Activated T-cell treated with anti-CD3 and anti-CD28 coated beads, Interleukin-2, amount 50 U/mL, for 24 hours (primary cell): ENCODE measurements around the gene SLC25A39.
"Not testable (repeated sequence)": the region's sequence is repeated elsewhere in the genome, so short reads cannot be mapped to it uniquely, and the experiment has no call there.

Experiments used
- DNase-seq: peaks from one replicate; pipeline ENCODE4 v3.0.0-alpha.2; 2020
- H3K27ac Mint-ChIP-seq: 2 replicates; pipeline ENCODE4 v1.8.0; 2020; ENCODE audit warnings: mild to moderate bottlenecking, mixed read lengths
- H3K27me3 Mint-ChIP-seq: 2 replicates; pipeline ENCODE4 v1.8.0; 2020; ENCODE audit warnings: mixed read lengths
- H3K36me3 Mint-ChIP-seq: 2 replicates; pipeline ENCODE4 v1.8.0; 2020; ENCODE audit warnings: low read depth, mixed read lengths
- H3K4me1 Mint-ChIP-seq: 2 replicates; pipeline ENCODE4 v1.8.0; 2020; ENCODE audit warnings: low read depth, mixed read lengths
- H3K4me3 Mint-ChIP-seq: 2 replicates; pipeline ENCODE4 v1.8.0; 2020; ENCODE audit warnings: mild to moderate bottlenecking, moderate library complexity, mixed read lengths
- H3K9me3 Mint-ChIP-seq: 2 replicates; pipeline ENCODE4 v1.8.0; 2020; ENCODE audit warnings: mixed read lengths

Gene SLC25A39

DNA sequence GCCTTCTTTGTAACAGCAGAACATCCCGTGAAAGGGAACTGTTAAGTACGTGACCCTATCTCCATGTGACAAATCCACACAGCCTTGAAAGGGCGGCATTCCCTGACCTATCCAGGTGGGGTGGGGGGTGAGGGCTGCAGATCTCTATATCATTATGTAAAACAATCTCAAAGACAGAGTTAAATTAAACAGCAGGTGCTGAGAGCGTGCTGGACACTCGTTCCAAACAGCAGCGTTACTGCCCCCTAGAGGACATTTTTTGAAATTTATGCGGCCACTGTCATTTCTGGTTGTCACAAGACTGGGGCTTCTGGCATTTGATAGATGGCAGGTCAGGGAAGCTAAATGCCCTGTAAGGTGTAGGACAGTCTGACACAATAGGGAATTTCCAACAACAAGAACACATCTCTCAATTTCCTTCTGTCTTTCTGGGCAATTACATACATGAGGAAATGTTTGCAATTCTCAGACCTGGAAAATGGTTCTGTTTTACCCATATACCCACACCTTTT, 6.7 kb upstream of the SLC25A39 start:
- no peaks in the 10 kb centered on the region for H3K27me3 Mint-ChIP-seq
- H3K4me3 Mint-ChIP-seq: no peak overlapping the region
- peaks cover 2% of the 10 kb centered on the region for H3K36me3 Mint-ChIP-seq
- H3K9me3 Mint-ChIP-seq: no peaks in the 10 kb centered on the region
- DNase-seq: peak; percentile 68
- peaks cover 18% of the 10 kb centered on the region for H3K4me1 Mint-ChIP-seq
- no peak overlapping the region for H3K27ac Mint-ChIP-seq

GRCh38 chr17:44330263-44330662, 5.6 kb upstream of the SLC25A39 start:
- not testable (repeated sequence) for H3K27me3 Mint-ChIP-seq, H3K4me3 Mint-ChIP-seq, H3K36me3 Mint-ChIP-seq, DNase-seq, H3K9me3 Mint-ChIP-seq, H3K27ac Mint-ChIP-seq
- peaks cover 25% of the 10 kb centered on the region for H3K4me1 Mint-ChIP-seq

- not testable (repeated sequence) for H3K9me3 Mint-ChIP-seq, H3K27me3 Mint-ChIP-seq, H3K27ac Mint-ChIP-seq, H3K4me3 Mint-ChIP-seq, H3K36me3 Mint-ChIP-seq, DNase-seq
- peaks cover 30% of the 10 kb centered on the region for H3K4me1 Mint-ChIP-seq
Observed at GRCh38 chr17:44329516-44329915, 4.9 kb upstream of the SLC25A39 start.

- H3K27ac Mint-ChIP-seq: peak overlapping the region; percentile 54
- H3K27me3 Mint-ChIP-seq: no peaks in the 10 kb centered on the region
- no peaks in the 10 kb centered on the region for H3K9me3 Mint-ChIP-seq
- H3K36me3 Mint-ChIP-seq: peaks cover 17% of the 10 kb centered on the region
- peaks cover 37% of the 10 kb centered on the region for H3K4me1 Mint-ChIP-seq
- H3K4me3 Mint-ChIP-seq: peak overlapping the region; percentile 2
- no peak for DNase-seq
Observed at GRCh38 chr17:44327715-44328449, 3.3 kb upstream of the SLC25A39 start.

DNA sequence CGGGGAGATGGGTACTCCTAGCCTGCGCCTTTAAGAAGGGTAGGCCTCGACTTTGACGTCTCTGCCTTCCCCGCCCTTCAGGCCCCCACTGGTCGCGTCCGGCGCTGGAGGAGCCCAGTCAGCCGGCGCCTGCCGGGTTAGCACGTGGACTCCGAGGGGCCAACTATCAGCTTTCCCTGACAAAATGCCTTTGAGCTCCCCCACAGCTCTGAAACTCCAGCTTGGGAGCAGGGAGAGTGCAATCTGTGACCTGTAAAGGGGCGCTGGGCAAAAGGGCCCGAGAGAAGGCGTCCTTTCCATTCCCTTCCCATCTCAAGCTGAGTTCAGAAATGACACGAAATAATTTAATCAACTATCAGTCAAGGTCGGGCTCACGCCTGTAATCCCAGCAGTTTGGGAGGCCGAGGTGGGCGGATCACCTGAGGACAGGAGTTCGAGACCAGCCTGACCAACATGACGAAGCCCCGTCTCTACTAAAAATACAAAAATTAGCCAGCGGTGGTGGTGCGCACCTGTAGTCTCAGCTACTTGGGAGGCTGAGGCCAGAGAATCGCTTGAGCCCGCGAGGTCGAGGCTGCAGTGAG, 2.3 kb upstream of the SLC25A39 start:
- Mint-ChIP-seq H3K36me3 (peaks cover 26% of the 10 kb centered on the region), H3K9me3 (no peaks in the 10 kb centered on the region), H3K27me3 (no peaks in the 10 kb centered on the region), H3K4me1 (peaks cover 40% of the 10 kb centered on the region), H3K27ac (peak overlapping the region; percentile 90), H3K4me3 (peak overlapping the region; percentile 73)
- peak; percentile 91 for DNase-seq

- peak overlapping the region; percentile 89 for H3K4me3 Mint-ChIP-seq
- no peaks in the 10 kb centered on the region for H3K9me3 Mint-ChIP-seq
- H3K27me3 Mint-ChIP-seq: no peaks in the 10 kb centered on the region
- DNase-seq: peak; percentile 55
- H3K27ac Mint-ChIP-seq: peak overlapping the region; percentile 80
- peaks cover 34% of the 10 kb centered on the region for H3K4me1 Mint-ChIP-seq
- peaks cover 54% of the 10 kb centered on the region for H3K36me3 Mint-ChIP-seq
Observed at GRCh38 chr17:44324092-44324570, 492 bp downstream of the SLC25A39 start.

DNA sequence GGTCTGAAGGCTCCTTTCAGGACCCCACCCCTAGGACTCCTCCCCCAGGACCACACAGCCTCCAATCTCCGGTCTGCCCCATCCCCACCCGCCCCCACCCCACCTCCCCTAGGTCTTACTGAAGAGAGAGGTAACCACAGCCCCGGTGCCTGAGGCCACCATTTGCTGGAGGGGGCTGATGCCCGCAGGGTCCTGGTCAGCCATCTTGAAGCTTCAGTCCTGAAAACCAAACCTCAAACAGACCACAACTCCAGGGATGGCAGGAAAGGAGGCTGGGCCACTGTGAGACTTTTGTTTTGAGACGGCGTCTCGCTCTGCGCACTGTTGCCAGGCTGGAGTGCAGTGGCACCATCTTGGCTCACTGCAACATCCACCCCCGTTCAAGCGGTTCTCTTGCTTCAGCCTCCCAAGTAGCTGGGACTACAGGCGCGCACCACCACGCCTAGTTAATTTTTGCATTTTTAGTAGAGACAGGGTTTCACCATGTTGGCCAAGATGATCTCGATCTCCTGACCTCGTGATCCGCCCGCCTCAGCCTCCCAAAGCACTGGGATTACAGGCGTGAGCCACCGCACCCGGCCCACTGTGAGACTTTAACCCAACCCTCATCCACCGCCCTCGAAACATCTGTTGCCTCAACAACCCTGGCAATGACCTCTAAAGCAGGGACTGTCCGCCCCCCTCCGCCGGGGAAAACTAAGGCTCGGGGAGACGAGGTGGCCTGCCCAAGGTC, 1.1 kb downstream of the SLC25A39 start:
- Mint-ChIP-seq H3K4me1 (peaks cover 34% of the 10 kb centered on the region), H3K27ac (peak overlapping the region; percentile 80), H3K4me3 (peak overlapping the region; percentile 89), H3K27me3 (no peaks in the 10 kb centered on the region), H3K36me3 (peaks cover 54% of the 10 kb centered on the region), H3K9me3 (no peaks in the 10 kb centered on the region)
- DNase-seq: no peak

- H3K4me1 Mint-ChIP-seq: peaks cover 29% of the 10 kb centered on the region
- H3K9me3 Mint-ChIP-seq: no peaks in the 10 kb centered on the region
- peaks cover 56% of the 10 kb centered on the region for H3K36me3 Mint-ChIP-seq
- no peak for DNase-seq
- H3K27ac Mint-ChIP-seq: no peak overlapping the region
- H3K4me3 Mint-ChIP-seq: peak overlapping the region; percentile 89
- H3K27me3 Mint-ChIP-seq: peaks cover 11% of the 10 kb centered on the region
Observed at GRCh38 chr17:44322236-44322895, 2.3 kb downstream of the SLC25A39 start.

DNA sequence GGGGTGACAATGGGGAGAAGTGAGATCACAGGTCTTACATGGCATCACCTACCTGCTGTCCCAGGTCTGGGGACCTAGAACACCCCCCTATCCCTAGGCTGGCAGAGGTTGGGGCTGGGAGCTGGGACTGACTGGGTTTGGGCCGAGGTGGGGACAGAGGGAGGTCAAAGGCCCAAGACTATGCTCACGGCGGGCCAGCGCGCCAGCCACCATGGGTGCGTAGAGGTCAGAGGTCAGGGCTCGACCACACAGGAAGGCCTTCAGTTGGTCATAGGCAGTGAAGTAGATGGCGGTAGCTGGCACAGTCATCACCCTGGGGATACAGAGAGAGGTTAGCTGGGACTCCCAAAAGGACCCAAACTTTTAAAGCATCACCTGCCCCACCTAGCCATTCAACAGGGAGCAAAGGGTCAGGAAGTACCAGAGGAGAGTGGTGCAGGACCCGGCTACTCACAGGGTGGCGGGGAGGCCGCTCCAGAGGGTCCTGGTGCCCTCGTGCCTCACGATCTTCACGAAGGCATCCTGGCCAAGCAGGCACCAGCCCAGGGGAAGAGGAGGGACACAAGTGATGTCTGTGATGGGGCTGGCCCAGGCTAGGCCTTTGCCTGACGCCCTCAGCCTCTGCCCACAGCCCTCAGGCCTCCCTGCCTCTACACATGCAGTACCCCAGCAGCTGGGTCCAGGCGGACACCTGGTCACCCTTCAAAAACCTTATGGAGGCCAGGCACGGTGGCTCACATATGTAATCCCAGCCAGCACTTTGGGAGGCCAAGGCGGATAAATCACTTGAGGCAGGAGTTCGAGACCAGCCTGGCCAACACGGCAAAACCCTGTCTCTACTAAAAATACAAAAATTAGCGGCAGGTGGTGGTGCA, 3.1 kb downstream of the SLC25A39 start:
- no peak overlapping the region for H3K4me3 Mint-ChIP-seq
- H3K9me3 Mint-ChIP-seq: no peaks in the 10 kb centered on the region
- peaks cover 24% of the 10 kb centered on the region for H3K4me1 Mint-ChIP-seq
- peaks cover 56% of the 10 kb centered on the region for H3K36me3 Mint-ChIP-seq
- H3K27me3 Mint-ChIP-seq: peaks cover 20% of the 10 kb centered on the region
- no peak for DNase-seq
- peak overlapping the region; percentile 55 for H3K27ac Mint-ChIP-seq

GRCh38 chr17:44320066-44320465, 4.6 kb downstream of the SLC25A39 start:
- H3K27me3 Mint-ChIP-seq: peaks cover 32% of the 10 kb centered on the region
- no peak overlapping the region for H3K27ac Mint-ChIP-seq
- DNase-seq: no peak
- no peak overlapping the region for H3K4me3 Mint-ChIP-seq
- peaks cover 23% of the 10 kb centered on the region for H3K4me1 Mint-ChIP-seq
- H3K36me3 Mint-ChIP-seq: peaks cover 49% of the 10 kb centered on the region
- H3K9me3 Mint-ChIP-seq: no peaks in the 10 kb centered on the region

GRCh38 chr17:44318077-44318892, 6.3 kb downstream of the SLC25A39 start:
- H3K27me3 Mint-ChIP-seq: peaks cover 46% of the 10 kb centered on the region
- no peak overlapping the region for H3K27ac Mint-ChIP-seq

GRCh38 chr17:44317545-44317944, 7.1 kb downstream of the SLC25A39 start:
- Mint-ChIP-seq H3K4me3 (no peak overlapping the region), H3K27ac (no peak overlapping the region), H3K36me3 (peaks cover 37% of the 10 kb centered on the region), H3K9me3 (no peaks in the 10 kb centered on the region), H3K27me3 (peaks cover 51% of the 10 kb centered on the region), H3K4me1 (peaks cover 14% of the 10 kb centered on the region)
- DNase-seq: no peak

More at GRCh38 chr17:44318077-44318892, 6.3 kb downstream of the SLC25A39 start:
- no peak for DNase-seq
- Mint-ChIP-seq H3K36me3 (peaks cover 42% of the 10 kb centered on the region), H3K4me1 (peaks cover 16% of the 10 kb centered on the region), H3K4me3 (no peak overlapping the region), H3K9me3 (no peaks in the 10 kb centered on the region)
